Activated CD8-positive, alpha-beta memory T cell treated with anti-CD3 and anti-CD28 coated beads, Interleukin-2, amount 50 U/mL, for 48 hours (primary cell): Measurements from ENCODE around the gene GAMT.
A peak's percentile ranks its signal among the peaks of the same experiment; 100 is the strongest.

Source experiments
- DNase-seq: peaks from one replicate; pipeline ENCODE4 v3.0.0-alpha.2; 2020

GAMT gene

GRCh38 chr19:1383312-1384084 lies 17.8 kb downstream of the GAMT start, which contains the start of gene NDUFS7:
TSS of gene NDUFS7 (plus strand) at chr19:1383907. CDS start at chr19:1383927, 20 bp downstream.
- DNase-seq, result peak; percentile 100

- DNase-seq, result no peak
Observed at GRCh38 chr19:1383017-1383311, 18.4 kb downstream of the GAMT start.

- no peak for DNase-seq
Observed at GRCh38 chr19:1382250-1382649, 19.1 kb downstream of the GAMT start.

- no peak for DNase-seq
Observed at GRCh38 chr19:1379961-1380489, 21.3 kb downstream of the GAMT start.

- no peak for DNase-seq
Observed at GRCh38 chr19:1379126-1379905, 22.0 kb downstream of the GAMT start.

GRCh38 chr19:1377965-1378785 lies 23.2 kb downstream of the GAMT start:
- no peak for DNase-seq

GRCh38 chr19:1377176-1377964 lies 24.0 kb downstream of the GAMT start:
- DNase-seq, result no peak

GRCh38 chr19:1376415-1376805 lies 24.9 kb downstream of the GAMT start:
- DNase-seq, result no peak

- DNase-seq, result no peak
Observed at GRCh38 chr19:1374250-1374577, 27.1 kb downstream of the GAMT start.

GRCh38 chr19:1373534-1374249 lies 27.6 kb downstream of the GAMT start:
- DNase-seq, result no peak

- no peak for DNase-seq
Observed at GRCh38 chr19:1373042-1373533, 28.3 kb downstream of the GAMT start.

- DNase-seq, result no peak
Observed at GRCh38 chr19:1370579-1371361, 30.6 kb downstream of the GAMT start.

GRCh38 chr19:1369214-1369805 lies 32.0 kb downstream of the GAMT start:
- DNase-seq, result no peak

GRCh38 chr19:1366899-1367870 lies 34.2 kb downstream of the GAMT start:
- DNase-seq, result no peak

GRCh38 chr19:1366296-1366695 lies 35.0 kb downstream of the GAMT start:
- no peak for DNase-seq

GRCh38 chr19:1365319-1366269 lies 35.7 kb downstream of the GAMT start:
- DNase-seq, result no peak

- no peak for DNase-seq
Observed at GRCh38 chr19:1364070-1364704, 37.2 kb downstream of the GAMT start.
